GM10266 (cell line): ENCODE data around the gene SLC4A11.

Experiments used
- DNase-seq: peaks from one replicate; pipeline ENCODE4 v3.0.0; 2012; ENCODE audit errors: extremely low spot score
- TF ChIP-seq, protein P1 (sequence below): IDR thresholded peaks from 2 replicates; pipeline ENCODE4 v1.5.1; 2012; ENCODE audit warnings: mild to moderate bottlenecking, low read depth; ENCODE audit not compliant: control insufficient read depth, insufficient read depth; ENCODE audit errors: missing control alignments

SLC4A11 gene

DNA sequence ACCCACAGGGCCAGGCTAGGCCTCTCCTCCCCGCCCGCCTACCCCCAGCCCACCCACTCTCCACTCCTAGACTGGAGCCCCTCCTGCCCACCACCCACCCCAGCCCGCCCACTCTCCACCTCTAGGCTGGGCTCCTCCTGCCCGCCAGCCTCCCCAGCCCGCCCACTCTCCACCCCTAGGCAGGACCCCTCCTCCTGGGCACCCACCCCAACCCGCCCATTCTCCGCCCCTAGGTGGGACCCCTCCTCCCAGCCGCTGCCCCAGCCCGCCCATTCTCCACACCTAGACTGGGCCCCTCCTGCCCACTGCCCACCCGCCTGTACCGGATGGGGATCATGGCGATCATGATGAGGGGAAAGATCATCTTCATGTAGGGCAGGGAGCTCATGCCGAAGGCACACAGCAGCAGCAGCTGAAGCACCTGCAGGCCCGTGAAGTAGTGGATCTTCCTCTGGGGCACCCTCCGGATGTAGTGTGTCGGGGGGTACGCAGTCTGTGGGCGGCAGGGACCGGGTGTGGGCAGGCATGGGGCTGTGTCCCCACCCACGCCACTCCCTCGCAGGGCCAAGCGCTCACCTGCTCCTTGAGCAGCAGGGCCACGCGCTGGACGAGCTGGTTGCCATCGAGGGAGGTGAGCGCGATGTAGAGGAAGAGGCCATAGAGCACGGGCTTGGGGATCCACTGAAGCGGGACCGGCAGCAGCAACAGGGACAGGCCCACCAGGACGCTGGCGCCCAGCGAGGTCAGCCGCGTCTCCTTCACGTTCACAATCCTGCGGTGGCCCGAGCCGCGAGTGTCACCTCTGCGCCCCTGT lies 10.8 kb downstream of the SLC4A11 start:
- TF ChIP-seq, protein P1, sequence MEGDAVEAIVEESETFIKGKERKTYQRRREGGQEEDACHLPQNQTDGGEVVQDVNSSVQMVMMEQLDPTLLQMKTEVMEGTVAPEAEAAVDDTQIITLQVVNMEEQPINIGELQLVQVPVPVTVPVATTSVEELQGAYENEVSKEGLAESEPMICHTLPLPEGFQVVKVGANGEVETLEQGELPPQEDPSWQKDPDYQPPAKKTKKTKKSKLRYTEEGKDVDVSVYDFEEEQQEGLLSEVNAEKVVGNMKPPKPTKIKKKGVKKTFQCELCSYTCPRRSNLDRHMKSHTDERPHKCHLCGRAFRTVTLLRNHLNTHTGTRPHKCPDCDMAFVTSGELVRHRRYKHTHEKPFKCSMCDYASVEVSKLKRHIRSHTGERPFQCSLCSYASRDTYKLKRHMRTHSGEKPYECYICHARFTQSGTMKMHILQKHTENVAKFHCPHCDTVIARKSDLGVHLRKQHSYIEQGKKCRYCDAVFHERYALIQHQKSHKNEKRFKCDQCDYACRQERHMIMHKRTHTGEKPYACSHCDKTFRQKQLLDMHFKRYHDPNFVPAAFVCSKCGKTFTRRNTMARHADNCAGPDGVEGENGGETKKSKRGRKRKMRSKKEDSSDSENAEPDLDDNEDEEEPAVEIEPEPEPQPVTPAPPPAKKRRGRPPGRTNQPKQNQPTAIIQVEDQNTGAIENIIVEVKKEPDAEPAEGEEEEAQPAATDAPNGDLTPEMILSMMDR: no peak

DNA sequence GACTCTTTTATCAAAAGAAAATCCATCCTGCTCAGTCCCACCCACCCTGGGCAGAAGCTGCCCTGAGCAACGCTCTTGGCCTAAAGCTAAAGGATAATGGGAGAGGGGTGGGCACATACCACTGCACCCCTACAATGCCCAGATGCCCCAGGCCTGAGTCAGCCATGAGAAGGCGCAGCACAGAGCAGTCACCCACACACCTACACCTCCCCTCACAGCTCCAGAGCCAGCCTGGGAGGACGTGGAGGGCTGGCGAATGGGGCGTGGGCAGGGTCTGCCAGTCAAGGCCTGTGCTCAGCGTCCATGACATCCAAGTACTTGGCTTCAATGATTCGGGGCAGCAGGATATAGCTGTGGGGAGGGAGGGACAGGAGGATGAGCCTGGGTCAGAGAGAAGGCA lies 11.5 kb downstream of the SLC4A11 start:
- DNase-seq: no peak
- TF ChIP-seq, protein P1: no peak

More for the DNA sequence above, 10.8 kb downstream of the SLC4A11 start:
- no peak for DNase-seq

DNA sequence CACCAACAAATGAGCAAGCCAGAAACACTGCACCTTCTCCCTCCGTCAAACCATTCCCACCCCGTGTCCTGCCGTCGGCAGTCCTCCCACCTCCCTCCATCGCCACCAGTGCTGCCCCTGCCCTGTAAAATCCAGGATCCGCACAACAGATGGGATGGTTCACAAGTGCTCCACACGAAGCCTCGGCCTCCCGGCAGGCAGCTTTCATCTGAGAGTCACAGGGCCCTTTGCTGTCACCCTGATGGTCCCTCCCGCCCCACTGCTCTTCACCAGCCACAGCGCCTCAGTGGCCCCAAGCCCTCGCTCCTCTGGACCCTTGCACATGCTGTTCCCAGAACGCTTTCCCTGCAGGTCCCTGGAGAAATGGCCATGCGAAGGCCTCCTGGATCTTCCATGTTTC lies 12.1 kb downstream of the SLC4A11 start:
- TF ChIP-seq, protein P1: no peak
- DNase-seq: no peak

DNA sequence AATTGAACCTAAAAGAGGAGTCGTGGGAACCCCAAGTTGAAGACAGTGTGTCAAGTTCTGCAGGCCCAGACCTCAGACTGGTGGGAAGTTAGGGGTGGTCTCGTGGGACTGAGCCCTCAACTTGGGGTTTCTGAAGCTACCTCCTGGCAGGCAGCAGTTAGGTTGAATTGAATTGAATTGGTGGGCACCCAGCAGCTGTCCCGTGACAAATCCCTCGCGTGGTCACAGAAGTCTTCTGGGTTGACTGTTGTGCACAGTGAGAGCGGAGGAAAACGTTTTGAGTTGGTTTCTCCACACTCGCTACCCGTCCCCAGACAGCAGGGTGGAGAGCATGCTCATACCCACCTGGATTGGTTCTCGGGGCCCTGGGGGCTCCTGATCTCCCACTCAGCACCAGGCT lies 12.9 kb downstream of the SLC4A11 start:
- DNase-seq: no peak
- TF ChIP-seq, protein P1: no peak

DNA sequence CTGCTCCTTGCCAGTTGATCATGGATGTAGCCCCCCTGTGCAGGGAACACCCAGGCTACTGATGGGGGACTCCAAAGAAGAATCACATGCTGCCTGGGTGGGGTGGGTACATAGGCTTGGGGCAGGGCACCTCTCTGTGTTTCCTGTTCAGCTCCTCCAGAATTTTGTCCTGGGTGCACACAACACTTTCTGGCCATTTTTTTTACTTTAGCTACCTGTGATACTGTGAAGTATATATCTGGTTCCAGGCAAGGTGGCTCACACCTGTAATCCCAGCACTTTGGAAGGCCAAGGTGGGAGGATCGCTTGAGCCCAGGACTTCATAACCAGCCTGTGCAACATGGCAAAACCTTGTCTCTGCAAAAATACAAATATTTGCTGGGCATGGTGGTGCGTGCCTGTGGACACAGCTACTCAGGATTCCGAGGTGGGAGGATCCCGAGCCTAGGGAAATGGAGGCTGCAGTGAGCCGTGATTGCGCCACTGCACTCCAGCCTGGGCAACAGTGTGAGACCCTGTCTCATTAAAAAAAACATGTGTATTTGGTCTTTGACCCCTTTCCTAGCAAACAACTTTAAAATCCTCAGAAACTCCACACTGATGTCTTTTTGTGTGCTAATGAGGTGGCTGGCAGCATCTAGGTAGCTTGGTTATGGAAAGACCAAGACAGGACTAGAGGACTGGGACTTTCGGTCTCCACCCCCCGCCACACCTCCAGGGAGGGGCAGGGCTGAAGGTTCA lies 14.1 kb downstream of the SLC4A11 start:
- DNase-seq: no peak
- TF ChIP-seq, protein P1: no peak

DNA sequence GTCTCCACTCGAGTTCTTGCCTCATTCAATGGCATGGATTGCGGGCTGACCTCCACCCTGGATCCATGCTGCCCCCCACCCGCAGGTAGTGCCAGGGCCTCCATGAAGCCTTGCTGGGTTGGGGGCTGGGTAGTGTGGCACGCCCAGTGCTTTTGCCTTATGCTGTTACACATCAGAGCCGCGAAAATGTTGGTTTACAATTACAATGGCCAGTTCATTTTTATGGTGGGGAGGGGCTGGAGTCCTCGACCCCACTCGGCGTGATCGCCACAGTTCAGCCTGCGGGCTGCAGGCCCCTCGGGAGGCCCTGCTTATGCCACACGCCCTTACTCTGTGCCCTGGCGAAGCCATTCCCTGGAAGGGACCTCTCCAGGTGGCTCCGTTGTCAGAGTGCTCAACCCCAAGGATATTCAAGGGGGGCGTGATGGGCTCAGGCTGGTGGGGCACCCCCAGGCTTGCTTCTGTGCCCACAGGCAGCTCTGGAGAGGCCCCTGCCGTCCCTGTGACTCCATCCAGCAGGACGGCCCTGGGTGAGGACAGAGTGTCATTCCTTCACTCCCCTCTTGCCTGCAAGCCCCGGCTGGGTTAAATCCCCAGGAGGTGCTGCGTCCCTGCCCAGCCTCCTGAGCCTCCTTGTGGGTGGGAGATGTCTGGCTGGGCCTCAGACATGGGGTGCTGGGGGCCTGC lies 14.9 kb downstream of the SLC4A11 start:
- TF ChIP-seq, protein P1: no peak
- no peak for DNase-seq
